ENCODE measurements around the gene TRIM56. TPM values are rescaled to one million over a fixed set of nuclear protein-coding genes. Genes with fewer than 3 reads are reported as not detected.

Gene TRIM56
- total RNA-seq, 5 donors from 2014 or later (not counting 1 experiment from before 2014, with no cell fraction given), result 47.2 to 80.9 (median 77.4) TPM

GRCh38 chr7:101106386-101106785, 21.1 kb downstream of the TRIM56 start:
- Mint-ChIP-seq H3K36me3 (no peaks in the 10 kb centered on the region), H3K27me3 (peaks cover 29 to 46% of the 10 kb centered on the region in 2 donors), H3K27ac (no peak overlapping the region), H3K4me1 (no peaks in the 10 kb centered on the region), H3K4me3 (no peak overlapping the region), H3K9me3 (no peaks in the 10 kb centered on the region)
- H3K36me3 ChIP-seq (ENCODE audit: control insufficient read depth in 2 of 2, extremely low read depth in 1 of 2, insufficient read depth in 1 of 2, low read length in 1 of 2), result no peaks in the 10 kb centered on the region
- peaks cover 0 to 55% of the 10 kb centered on the region in 2 experiments for H3K27me3 ChIP-seq (replicated peaks in 1 of 2; ENCODE audit: control insufficient read depth in 2 of 2, extremely low read depth in 1 of 2, insufficient read depth in 2 of 2, low read length in 1 of 2)
- ATAC-seq (replicated peaks in 1 of 4) (no peak), DNase-seq (no peak)
- WGBS (ENCODE audit: insufficient coverage), result 75% methylated on average over 7 of the region's 7 CpGs
- ChIA-PET CTCF (no interaction called here), POLR2A (interaction anchor here in 1 of 2 donors (0.6 kb wide), 1 partner anchor 288 kb away, joined by 3 read pairs; no protein-coding TSS in a partner anchor)
- no peaks in the 10 kb centered on the region for H3K4me1 ChIP-seq (ENCODE audit: control insufficient read depth in 1 of 2, extremely low read depth in 1 of 2, insufficient read depth in 2 of 2, low read length in 2 of 2)
- H3K4me3 ChIP-seq (ENCODE audit: control insufficient read depth in 1 of 2, extremely low read depth in 1 of 2, low read length in 1 of 2), result no peak overlapping the region
- no peak overlapping the region for H3K27ac ChIP-seq (ENCODE audit: low read length)
- H3K9me3 ChIP-seq, result no peaks in the 10 kb centered on the region

- WGBS (ENCODE audit: insufficient coverage), result 62% methylated on average over 9 of the region's 16 CpGs
- POLR2A ChIA-PET, result no interaction called here
These were observed 23.1 kb downstream of the TRIM56 start for GRCh38 chr7:101108330-101108857.

GRCh38 chr7:101108961-101109360, 23.7 kb downstream of the TRIM56 start:
- Histone ChIP-seq H3K9me3 (no peaks in the 10 kb centered on the region), H3K27ac (ENCODE audit: low read length) (no peak overlapping the region), H3K36me3 (ENCODE audit: control insufficient read depth in 2 of 2, extremely low read depth in 1 of 2, insufficient read depth in 1 of 2, low read length in 1 of 2) (no peaks in the 10 kb centered on the region), H3K4me1 (ENCODE audit: control insufficient read depth in 1 of 2, extremely low read depth in 1 of 2, insufficient read depth in 2 of 2, low read length in 2 of 2) (no peaks in the 10 kb centered on the region), H3K4me3 (ENCODE audit: control insufficient read depth in 1 of 2, extremely low read depth in 1 of 2, low read length in 1 of 2) (no peak overlapping the region), H3K27me3 (replicated peaks in 1 of 2; ENCODE audit: control insufficient read depth in 2 of 2, extremely low read depth in 1 of 2, insufficient read depth in 2 of 2, low read length in 1 of 2) (peaks cover 0 to 30% of the 10 kb centered on the region in 2 experiments)
- Mint-ChIP-seq H3K27ac (no peak overlapping the region), H3K4me3 (no peak overlapping the region), H3K9me3 (no peaks in the 10 kb centered on the region), H3K27me3 (peaks cover 18 to 23% of the 10 kb centered on the region in 2 donors), H3K4me1 (no peaks in the 10 kb centered on the region), H3K36me3 (no peaks in the 10 kb centered on the region)
- no peak for DNase-seq
- ATAC-seq (replicated peaks in 1 of 4), result no peak
- 84% methylated on average over 7 of the region's 7 CpGs for WGBS (ENCODE audit: insufficient coverage)
- CTCF ChIA-PET, result no interaction called here
- POLR2A ChIA-PET, result no interaction called here

More at GRCh38 chr7:101108330-101108857, 23.1 kb downstream of the TRIM56 start:
- DNase-seq (no peak), ATAC-seq (replicated peaks in 1 of 4) (no peak)
- Mint-ChIP-seq H3K9me3 (no peaks in the 10 kb centered on the region), H3K4me3 (no peak overlapping the region), H3K4me1 (no peaks in the 10 kb centered on the region), H3K36me3 (no peaks in the 10 kb centered on the region), H3K27ac (no peak overlapping the region), H3K27me3 (peaks cover 19 to 29% of the 10 kb centered on the region in 2 donors)
- no peak overlapping the region for H3K27ac ChIP-seq (ENCODE audit: low read length)
- no peak overlapping the region for H3K4me3 ChIP-seq (ENCODE audit: control insufficient read depth in 1 of 2, extremely low read depth in 1 of 2, low read length in 1 of 2)
- H3K36me3 ChIP-seq (ENCODE audit: control insufficient read depth in 2 of 2, extremely low read depth in 1 of 2, insufficient read depth in 1 of 2, low read length in 1 of 2), result no peaks in the 10 kb centered on the region
- no peaks in the 10 kb centered on the region for H3K4me1 ChIP-seq (ENCODE audit: control insufficient read depth in 1 of 2, extremely low read depth in 1 of 2, insufficient read depth in 2 of 2, low read length in 2 of 2)
- no peaks in the 10 kb centered on the region for H3K9me3 ChIP-seq
- CTCF ChIA-PET, result interaction anchor here in 1 of 2 donors (0.6 to 0.7 kb wide), 2 partner anchors 31 to 205 kb away, joined by 4 to 7 read pairs; no protein-coding TSS in a partner anchor
- H3K27me3 ChIP-seq (replicated peaks in 1 of 2; ENCODE audit: control insufficient read depth in 2 of 2, extremely low read depth in 1 of 2, insufficient read depth in 2 of 2, low read length in 1 of 2), result peaks cover 0 to 35% of the 10 kb centered on the region in 2 experiments

GRCh38 chr7:101109368-101109767, 24.1 kb downstream of the TRIM56 start:
- no peaks in the 10 kb centered on the region for H3K9me3 ChIP-seq
- ATAC-seq (replicated peaks in 1 of 4), result no peak
- WGBS (ENCODE audit: insufficient coverage), result 70% methylated on average over 4 of the region's 6 CpGs
- Mint-ChIP-seq H3K9me3 (no peaks in the 10 kb centered on the region), H3K27ac (no peak overlapping the region), H3K4me3 (no peak overlapping the region), H3K4me1 (no peaks in the 10 kb centered on the region), H3K27me3 (peaks cover 14 to 19% of the 10 kb centered on the region in 2 donors), H3K36me3 (no peaks in the 10 kb centered on the region)
- no peaks in the 10 kb centered on the region for H3K36me3 ChIP-seq (ENCODE audit: control insufficient read depth in 2 of 2, extremely low read depth in 1 of 2, insufficient read depth in 1 of 2, low read length in 1 of 2)
- ChIA-PET POLR2A (no interaction called here), CTCF (no interaction called here)
- no peak overlapping the region for H3K27ac ChIP-seq (ENCODE audit: low read length)
- no peak for DNase-seq
- no peaks in the 10 kb centered on the region for H3K4me1 ChIP-seq (ENCODE audit: control insufficient read depth in 1 of 2, extremely low read depth in 1 of 2, insufficient read depth in 2 of 2, low read length in 2 of 2)
- peaks cover 0 to 30% of the 10 kb centered on the region in 2 experiments for H3K27me3 ChIP-seq (replicated peaks in 1 of 2; ENCODE audit: control insufficient read depth in 2 of 2, extremely low read depth in 1 of 2, insufficient read depth in 2 of 2, low read length in 1 of 2)
- H3K4me3 ChIP-seq (ENCODE audit: control insufficient read depth in 1 of 2, extremely low read depth in 1 of 2, low read length in 1 of 2), result no peak overlapping the region

GRCh38 chr7:101111261-101111660, 26.0 kb downstream of the TRIM56 start:
- H3K4me3 ChIP-seq (ENCODE audit: control insufficient read depth in 1 of 2, extremely low read depth in 1 of 2, low read length in 1 of 2), result no peak overlapping the region
- H3K9me3 Mint-ChIP-seq, result no peaks in the 10 kb centered on the region
- peaks cover 0 to 29% of the 10 kb centered on the region in 2 experiments for H3K27me3 ChIP-seq (replicated peaks in 1 of 2; ENCODE audit: control insufficient read depth in 2 of 2, extremely low read depth in 1 of 2, insufficient read depth in 2 of 2, low read length in 1 of 2)
- no peak overlapping the region for H3K27ac Mint-ChIP-seq
- peaks cover 6 to 11% of the 10 kb centered on the region in 2 donors for H3K27me3 Mint-ChIP-seq
- ChIA-PET POLR2A (no interaction called here), CTCF (no interaction called here)
- no peak overlapping the region for H3K27ac ChIP-seq (ENCODE audit: low read length)
- WGBS (ENCODE audit: insufficient coverage), result 100% methylated on average over 1 of the region's 5 CpGs
- DNase-seq (no peak), ATAC-seq (replicated peaks in 1 of 4) (no peak)
- H3K4me1 ChIP-seq (ENCODE audit: control insufficient read depth in 1 of 2, extremely low read depth in 1 of 2, insufficient read depth in 2 of 2, low read length in 2 of 2), result no peaks in the 10 kb centered on the region
- H3K4me1 Mint-ChIP-seq, result no peaks in the 10 kb centered on the region
- no peaks in the 10 kb centered on the region for H3K9me3 ChIP-seq
- H3K36me3 Mint-ChIP-seq, result no peaks in the 10 kb centered on the region
- H3K4me3 Mint-ChIP-seq, result no peak overlapping the region
- H3K36me3 ChIP-seq (ENCODE audit: control insufficient read depth in 2 of 2, extremely low read depth in 1 of 2, insufficient read depth in 1 of 2, low read length in 1 of 2), result no peaks in the 10 kb centered on the region

GRCh38 chr7:101112233-101112632, 27.0 kb downstream of the TRIM56 start:
- H3K4me3 Mint-ChIP-seq, result no peak overlapping the region
- DNase-seq (no peak), ATAC-seq (replicated peaks in 1 of 4) (no peak)
- CTCF ChIA-PET, result no interaction called here
- no peaks in the 10 kb centered on the region for H3K4me1 Mint-ChIP-seq
- H3K9me3 Mint-ChIP-seq, result no peaks in the 10 kb centered on the region
- 83% methylated on average over 9 of the region's 11 CpGs for WGBS (ENCODE audit: insufficient coverage)
- no peak overlapping the region for H3K27ac Mint-ChIP-seq
- H3K36me3 Mint-ChIP-seq, result no peaks in the 10 kb centered on the region
- Histone ChIP-seq H3K27me3 (replicated peaks in 1 of 2; ENCODE audit: control insufficient read depth in 2 of 2, extremely low read depth in 1 of 2, insufficient read depth in 2 of 2, low read length in 1 of 2) (peaks cover 0 to 34% of the 10 kb centered on the region in 2 experiments), H3K9me3 (no peaks in the 10 kb centered on the region), H3K27ac (ENCODE audit: low read length) (no peak overlapping the region), H3K36me3 (ENCODE audit: control insufficient read depth in 2 of 2, extremely low read depth in 1 of 2, insufficient read depth in 1 of 2, low read length in 1 of 2) (no peaks in the 10 kb centered on the region), H3K4me1 (ENCODE audit: control insufficient read depth in 1 of 2, extremely low read depth in 1 of 2, insufficient read depth in 2 of 2, low read length in 2 of 2) (no peaks in the 10 kb centered on the region), H3K4me3 (ENCODE audit: control insufficient read depth in 1 of 2, extremely low read depth in 1 of 2, low read length in 1 of 2) (no peak overlapping the region)
- H3K27me3 Mint-ChIP-seq, result peaks cover 4 to 13% of the 10 kb centered on the region in 2 donors
- POLR2A ChIA-PET, result interaction anchor here in 1 of 2 donors (0.6 kb wide), 1 partner anchor 1029 kb away, joined by 8 read pairs; no protein-coding TSS in a partner anchor
